Camera-type eye (tissue), 1 donor: ENCODE data around the gene KIAA1191. TPM values are rescaled to one million over a fixed set of nuclear protein-coding genes. Genes with fewer than 3 reads are reported as not detected.

Source experiments
- total RNA-seq: library from RNA; depleted of rRNA; stranded (reverse); fragments of >200 nt; gene quantifications from one replicate; pipeline ENCODE4 v1.2.3, GENCODE V29; 2014

Gene KIAA1191
- total RNA-seq: 74.3 TPM

GRCh38 chr5:176361437-176362232 is at the start of gene KIAA1191:
TSS of gene KIAA1191 (minus strand) at chr5:176361764. CDS start at chr5:176359508, 2,256 bp downstream.

GRCh38 chr5:176388444-176389134 is 27.0 kb upstream of the KIAA1191 start, which contains the start of the genes HIGD2A and NOP16:
TSS of gene HIGD2A (plus strand) at chr5:176388751. CDS start at chr5:176388820, 69 bp downstream.
TSS of gene NOP16 (minus strand) at chr5:176388598. CDS start at chr5:176388539, 59 bp downstream.

GRCh38 chr5:176365351-176366231 is 4.0 kb upstream of the KIAA1191 start, which contains the start of gene ARL10:
TSS of gene ARL10 (plus strand) at chr5:176365487. CDS start at chr5:176365564, 77 bp downstream.

Other genes starting within 250 kb of the KIAA1191 start
- 14.1 TPM for gene SIMC1, start 123.3 kb downstream of the KIAA1191 start, total RNA-seq
- 25.1 TPM for gene ARL10, start 3.7 kb upstream of the KIAA1191 start, total RNA-seq
- 4.5 TPM for gene NOP16, start 26.8 kb upstream of the KIAA1191 start, total RNA-seq
- gene HIGD2A, start 27.0 kb upstream of the KIAA1191 start, total RNA-seq: 45.9 TPM
- 68.9 TPM for gene CLTB, start 54.8 kb upstream of the KIAA1191 start, total RNA-seq
- gene FAF2, start 86.6 kb upstream of the KIAA1191 start, total RNA-seq: 45.9 TPM
- 24.9 TPM for gene RNF44, start 175.6 kb upstream of the KIAA1191 start, total RNA-seq
- gene CDHR2, start 187.6 kb upstream of the KIAA1191 start, total RNA-seq: 0.11 TPM
- gene GPRIN1, start 248.4 kb upstream of the KIAA1191 start, total RNA-seq: 24.8 TPM